GM21515 (cell line): Measurements from ENCODE around the gene CFAP97D1.

Source experiments
- ATAC-seq: cut with Tn5 transposase; IDR thresholded peaks from one replicate; pipeline ENCODE4 v1.9.1; 2021; ENCODE audit not compliant: unreplicated experiment

Gene CFAP97D1

DNA sequence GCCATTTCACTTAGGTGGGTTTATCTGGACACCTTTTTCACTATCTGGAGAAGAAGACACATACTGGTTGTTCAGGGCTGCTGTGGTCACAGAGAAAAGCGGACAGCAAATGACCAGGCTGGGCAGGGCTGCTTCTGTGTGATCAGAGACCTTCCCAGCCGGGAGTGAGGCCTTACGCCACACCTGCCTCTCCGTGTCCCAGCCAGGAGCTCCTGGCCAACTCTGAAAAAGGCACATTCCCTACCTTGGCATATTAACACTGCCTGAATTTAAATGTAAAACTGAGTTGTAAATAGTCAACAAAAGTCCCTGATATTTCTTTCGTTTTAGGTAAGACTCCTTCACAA lies 12.5 kb upstream of the CFAP97D1 start:
- no peak for ATAC-seq

DNA sequence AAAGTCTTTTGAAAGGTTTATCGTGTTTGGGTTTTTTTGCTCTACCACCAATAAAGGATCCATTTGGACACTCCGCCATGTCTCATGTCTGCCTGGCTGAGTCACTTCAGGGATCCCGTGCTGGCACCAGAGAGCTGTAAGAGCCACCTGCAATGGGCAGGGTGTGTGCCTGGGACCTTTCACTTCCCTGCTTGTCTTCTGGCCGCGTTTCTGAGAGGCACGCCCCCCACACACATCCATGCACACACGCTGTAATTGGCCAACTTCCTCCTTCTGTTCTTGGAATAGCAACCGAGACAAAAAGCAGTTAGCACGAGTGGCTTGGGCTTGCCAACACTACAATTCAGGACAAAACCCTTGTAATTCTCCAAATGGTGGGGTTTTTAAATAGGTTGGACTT lies 11.9 kb upstream of the CFAP97D1 start:
- ATAC-seq = no peak

DNA sequence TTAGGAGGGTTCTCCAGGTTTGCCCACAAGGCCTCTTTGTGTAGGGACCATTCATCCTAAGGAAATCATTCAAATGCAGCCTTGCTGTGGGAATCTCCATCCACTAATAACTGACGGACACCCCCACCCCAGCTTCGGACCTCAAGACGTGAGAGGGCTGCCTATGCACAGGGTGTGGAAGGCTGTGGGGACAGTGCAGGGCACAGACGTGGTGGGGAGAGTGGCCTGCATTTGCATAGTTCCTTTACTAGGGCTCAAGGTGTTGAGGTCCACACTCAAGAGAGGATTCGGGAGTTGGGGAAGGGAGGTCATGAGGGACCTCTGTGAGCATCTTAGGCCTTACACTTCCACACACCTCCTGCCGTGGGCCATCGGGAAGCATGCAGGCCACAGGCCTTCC lies 11.3 kb upstream of the CFAP97D1 start:
- ATAC-seq = no peak

DNA sequence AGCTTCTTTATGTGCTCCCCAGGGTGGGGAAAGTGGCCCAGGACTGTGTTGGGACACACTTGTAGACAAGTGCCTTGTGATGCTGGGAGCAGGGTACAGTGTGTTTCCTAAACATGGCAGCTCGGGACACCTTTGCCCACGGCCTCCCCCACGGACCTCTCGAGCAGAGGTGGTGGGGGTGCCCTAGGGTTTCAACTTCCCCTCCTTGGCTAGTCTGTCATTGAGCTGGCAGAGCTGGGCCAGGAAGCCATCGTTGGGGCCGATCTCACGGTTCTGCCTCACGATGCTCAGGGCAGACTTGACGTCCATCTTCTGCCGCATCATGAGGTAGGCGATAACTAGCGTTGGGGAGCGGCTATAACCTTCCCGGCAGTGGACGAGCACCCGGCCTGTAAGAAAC lies 10.8 kb upstream of the CFAP97D1 start:
- ATAC-seq = no peak

DNA sequence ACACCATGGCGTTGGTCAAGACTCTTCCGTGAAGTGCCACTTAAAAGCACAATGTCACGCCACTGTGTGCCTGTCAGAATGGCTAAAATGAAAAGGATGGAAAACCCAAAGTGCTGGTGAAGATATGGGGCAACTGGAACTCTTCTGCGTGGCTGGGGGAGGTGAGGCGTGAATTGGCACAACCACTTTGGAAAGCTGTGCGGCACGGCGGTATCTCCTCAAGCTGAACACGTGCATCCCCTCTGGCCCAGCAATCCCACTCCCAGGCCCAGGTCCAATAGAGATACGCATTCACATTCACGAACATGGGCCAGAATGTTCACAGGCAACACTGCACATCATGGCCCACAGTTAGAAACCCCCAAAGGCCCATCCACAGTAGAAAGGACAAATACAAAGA lies 10.4 kb upstream of the CFAP97D1 start:
- no peak for ATAC-seq

DNA sequence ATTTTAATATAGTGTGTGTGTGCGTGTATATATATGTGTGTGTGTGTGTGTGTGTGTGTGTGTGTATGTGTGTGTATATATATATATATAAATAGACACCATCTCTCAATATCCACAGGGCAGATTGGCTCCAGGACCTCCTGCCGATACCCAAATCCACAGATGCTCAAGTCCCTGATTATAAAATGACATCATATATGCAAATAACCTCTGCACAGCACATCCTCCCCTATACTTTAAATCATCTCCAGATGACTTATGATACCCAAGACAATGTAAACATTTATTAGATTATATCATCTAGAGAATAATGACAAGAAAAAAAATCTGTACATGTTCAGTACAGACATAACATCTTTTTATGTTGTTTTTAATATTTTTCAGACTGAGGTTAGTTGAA lies 9.3 kb upstream of the CFAP97D1 start:
- ATAC-seq = no peak

DNA sequence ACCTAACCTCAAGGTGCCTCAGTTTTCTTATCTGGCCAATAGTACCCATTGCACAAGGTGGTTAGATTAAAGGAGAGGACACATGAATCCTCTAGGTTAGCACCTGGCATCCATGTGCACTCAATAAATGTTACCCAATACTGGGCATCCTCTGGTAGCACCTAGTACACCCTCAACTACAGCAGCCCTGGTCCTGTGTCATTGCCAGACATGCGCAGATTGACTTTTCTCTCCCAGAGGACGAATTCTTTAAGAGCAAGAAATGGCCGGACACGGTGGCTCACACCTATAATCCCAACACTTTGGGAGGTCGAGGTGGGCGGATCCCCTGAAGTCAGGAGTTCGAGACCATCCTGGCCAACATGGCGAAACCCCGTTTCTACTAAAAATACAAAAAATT lies 8.8 kb upstream of the CFAP97D1 start:
- ATAC-seq = no peak

DNA sequence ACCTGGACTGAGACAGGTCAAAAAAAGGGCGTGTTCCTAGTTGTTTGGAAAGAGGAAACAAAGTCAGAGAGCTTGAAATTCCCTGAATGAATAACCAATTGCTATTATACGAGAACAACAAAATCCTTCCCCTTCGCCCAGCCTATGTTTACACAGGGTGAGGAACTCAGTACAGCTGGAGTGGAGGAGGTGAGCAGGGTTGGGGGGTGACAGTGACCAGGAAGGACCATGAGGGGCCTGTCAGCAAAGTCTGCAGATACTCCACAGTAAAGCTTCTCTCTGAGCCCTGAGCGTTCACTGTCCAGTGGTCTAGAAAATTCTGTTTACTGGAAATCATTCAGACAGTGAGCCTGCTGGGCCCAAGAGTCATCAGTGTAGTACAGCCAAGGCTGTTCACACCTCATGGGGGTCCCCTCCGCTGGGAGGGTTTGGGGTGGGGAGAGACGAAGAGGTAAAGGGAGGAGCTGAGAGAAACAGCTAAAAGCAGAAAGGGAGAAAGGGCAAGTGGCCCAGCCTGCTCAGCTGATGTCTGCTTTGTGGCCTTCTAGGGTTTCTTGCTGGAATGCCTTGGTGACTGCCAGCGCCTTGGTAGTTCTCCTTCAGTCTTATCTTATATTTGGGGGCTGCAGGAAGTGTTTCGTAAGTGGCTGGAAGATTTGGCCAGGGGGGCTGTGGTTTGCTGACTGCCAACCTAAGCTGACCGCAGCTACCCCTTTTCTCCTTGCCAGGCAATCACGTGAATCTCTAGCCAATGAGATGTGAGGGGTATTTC lies 7.2 kb upstream of the CFAP97D1 start:
- ATAC-seq = no peak

DNA sequence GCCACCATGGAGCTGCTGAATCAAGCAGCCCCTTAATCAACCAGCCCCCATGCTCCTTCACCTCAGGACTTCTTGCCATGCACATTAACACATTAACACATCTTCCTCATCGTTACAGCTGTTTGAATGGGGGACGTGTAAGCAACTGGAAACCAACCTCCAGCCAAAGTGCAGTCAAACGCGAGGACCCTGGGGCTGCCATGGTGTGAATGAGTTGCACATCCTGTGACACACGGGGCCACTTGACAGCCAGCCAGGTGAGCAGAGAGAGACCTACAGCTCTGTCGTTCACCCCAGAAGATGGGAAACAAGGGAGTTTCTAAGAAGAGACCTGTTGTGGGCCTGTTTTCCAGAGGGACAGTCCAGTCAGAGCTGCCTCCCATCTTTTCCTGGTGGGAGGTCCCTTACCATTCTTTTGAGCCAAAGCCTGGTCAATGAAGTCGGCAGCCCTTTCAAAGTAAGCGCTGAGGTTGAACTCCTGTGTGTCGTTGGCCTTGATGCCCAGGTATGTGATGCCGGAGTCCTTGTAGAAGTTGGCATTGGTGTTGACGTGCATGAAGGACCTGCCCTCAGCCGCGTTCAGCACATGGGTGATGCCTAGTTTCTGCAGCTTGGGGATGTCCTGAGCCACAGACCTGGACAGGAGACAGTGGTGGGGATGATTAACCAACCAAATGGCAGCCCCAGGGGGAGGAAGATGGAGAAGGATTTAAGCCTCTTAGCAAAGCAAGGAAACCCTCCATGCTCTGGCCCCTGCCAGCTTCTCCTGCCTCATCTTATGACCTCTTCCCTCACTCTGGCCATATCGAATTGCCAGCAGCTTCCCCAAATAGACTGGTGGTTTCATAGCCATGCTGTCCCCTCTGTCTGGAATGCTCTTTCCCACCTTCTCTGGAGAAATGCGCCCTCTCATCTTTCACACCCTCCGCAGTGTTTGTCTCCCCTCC lies 5.7 kb upstream of the CFAP97D1 start:
- no peak for ATAC-seq

DNA sequence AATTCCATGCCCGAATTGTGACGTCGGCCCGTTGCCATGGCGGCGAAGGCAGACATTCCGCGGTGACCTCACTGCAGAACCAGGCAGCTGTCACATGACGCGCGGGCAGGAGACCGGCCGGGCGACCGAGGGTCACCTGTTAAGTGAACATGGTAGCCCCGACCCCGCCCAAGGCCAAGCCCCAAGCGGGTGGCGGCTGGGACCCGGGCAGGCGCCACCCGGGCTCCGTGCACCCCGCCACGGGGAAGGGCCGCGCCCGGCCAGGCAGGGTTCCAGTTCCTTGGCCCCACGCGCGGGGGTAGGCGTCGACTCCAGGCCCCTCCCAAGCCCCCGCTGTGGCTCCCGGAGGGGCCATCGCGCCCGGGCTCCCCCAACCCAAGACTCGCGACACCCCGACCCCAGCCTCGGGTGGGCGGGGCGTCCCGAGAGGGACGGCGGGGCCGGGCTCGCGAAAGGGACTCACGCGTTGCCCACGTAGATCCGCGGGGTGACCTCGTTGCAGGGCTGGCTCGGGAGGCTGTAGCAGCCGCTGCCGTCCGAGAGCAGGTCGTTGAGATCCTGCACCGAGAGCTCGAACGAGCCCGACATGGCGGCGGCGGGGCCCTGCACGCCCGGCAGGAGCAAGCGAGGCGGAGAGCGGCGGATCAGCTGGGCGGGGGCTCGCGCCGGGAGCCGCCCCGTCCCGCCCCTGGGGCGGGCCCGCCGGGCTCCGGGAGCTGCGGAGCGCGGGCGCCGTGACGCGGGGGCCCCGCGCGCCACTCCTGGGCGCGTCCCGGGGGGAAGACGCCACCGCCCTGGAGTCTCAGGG lies 1.7 kb upstream of the CFAP97D1 start, which contains the start of gene DUSP3:
TSS of gene DUSP3 (minus strand) at position 641 of the 808 bp plus-strand sequence. CDS start at position 588, 53 bp downstream.
- peak; percentile 58 for ATAC-seq

DNA sequence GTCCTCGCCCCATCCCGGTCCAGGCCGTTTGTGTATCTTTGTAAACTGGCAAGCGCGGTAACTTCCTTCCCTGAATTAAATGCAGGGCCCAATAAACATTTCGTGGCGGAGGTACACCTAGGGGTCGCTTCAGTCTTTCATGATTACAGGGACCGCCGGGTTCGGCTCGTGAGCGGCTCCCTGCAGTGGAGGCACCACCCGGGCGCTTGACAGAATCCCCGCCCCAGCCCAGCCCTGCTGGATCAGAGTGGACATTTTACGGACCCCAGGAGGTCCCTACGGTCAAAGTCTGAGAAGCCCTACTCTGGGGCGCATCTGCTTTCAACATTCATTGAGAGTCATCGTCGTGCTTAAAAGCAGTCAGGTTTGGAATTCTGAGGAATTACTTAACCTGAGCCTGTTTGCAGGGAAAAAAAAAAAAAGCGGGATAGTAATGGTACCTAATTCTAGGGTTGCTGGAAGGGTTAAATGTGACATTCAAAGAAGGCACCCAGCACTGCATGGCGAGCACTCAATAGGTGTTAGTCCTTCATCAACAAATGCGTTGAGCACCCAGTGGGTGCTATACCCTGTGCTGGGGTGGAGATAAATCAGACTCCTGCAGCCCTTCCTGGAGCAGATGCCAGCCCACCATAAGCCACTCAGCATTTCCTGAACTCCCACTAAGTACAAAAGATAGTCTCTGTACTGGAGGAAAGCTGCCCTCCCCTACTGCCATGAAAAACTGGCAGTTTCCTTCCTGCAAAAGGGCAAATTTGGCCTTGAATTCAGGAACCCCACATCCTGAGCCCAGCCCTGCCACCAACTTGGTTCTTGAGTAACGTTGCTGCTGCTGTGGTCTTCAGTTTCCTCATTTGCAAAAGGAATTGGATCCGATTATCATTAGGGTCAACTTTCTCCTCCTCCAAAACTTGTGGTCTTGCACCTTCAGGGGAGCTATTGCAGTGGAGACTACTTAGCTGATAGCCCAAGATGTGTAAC lies 800 bp upstream of the CFAP97D1 start:
- ATAC-seq = no peak

DNA sequence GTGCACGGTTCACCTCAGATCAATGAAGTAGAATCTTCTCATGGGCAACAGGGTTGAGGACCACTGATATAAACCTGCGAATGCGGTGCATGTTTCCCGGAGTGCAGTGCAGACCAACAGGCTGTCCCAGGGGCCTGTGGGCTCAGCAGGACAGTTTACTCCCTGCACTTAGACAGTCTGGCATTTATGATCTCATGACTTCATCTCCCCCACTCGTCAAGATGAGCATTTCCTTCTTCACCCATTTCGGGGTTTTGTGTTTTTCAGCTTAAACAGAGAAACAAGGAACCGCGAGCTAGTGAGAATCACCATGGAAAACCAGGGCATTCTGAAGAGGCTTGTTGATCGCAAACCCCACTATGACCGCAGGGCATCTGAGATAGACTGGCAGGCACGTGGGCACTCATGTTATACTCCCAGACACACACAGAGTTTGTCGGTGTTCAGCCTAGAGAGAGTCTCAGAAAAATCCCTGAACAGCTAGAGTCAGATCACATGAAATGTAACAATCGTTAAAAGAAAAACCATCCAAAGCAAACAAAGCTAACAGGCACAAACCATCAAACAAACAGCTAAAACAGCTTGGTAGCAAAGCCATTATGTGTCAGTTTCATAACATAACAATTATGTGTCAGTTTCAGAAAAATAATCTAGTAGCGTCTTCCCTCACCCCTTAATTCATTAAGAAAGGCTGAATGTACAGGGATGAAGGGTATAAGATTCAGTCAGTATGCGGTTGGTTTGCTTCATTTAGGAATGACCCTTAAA lies 2.9 kb downstream of the CFAP97D1 start:
- no peak for ATAC-seq

DNA sequence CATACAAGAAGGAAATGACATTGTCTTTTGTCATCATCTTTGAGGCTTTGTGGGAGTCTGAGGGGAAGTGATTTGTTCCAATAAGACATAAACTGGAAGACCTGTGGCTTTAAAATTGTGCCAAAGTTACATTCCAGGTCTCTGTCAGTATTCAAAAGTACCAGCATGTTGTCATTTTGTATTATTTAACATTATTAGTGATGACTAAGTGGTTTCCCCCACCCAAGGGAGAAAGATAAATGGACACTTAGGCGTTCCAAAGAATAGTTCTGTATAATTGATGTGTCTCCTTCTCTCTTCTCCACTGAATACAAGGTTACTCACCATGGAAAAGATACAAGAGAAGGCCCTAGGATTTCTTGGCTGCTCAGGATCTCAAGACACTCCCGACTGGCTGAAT lies 3.8 kb downstream of the CFAP97D1 start:
- ATAC-seq = no peak

DNA sequence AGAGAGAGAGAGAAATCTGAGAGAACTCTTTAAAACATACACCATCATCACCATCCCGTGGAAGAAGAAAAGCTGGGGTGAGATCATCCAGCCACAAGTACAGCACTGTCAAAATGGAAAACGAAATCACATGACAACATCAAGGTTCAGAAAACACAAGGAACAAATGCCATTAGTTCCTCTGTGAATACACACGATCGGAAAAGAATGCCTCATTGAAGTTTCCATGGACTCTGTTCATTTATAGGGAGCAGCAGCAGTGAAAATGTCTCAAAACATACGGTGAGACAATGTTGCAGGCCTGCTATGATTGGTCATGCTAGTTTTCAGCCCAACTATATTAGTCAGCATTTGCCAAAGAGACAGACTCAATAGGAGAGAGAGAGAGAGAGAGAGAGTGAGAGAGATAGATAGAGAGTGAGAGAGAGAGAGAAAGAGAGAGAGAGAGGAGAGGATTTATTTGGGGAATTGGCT lies 4.4 kb downstream of the CFAP97D1 start:
- ATAC-seq = no peak

DNA sequence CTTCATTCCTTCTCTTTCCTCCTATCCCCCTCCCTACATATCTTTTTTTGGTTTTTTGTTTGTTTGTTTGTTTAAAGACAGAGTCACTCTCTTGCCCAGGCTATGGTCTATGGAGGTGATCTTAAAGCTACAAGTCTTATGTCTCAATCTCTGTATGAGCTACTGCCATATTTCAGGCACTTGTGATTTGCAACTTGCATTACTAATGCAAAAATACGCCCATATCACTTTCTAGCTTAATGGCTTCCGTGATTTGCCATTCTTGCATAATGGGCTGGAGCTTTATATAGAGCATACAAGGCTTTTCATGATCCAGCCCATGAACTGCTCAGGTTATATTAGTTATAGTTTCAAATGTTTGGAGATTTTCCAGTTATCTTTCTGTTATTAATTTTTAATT lies 7.5 kb downstream of the CFAP97D1 start:
- no peak for ATAC-seq

DNA sequence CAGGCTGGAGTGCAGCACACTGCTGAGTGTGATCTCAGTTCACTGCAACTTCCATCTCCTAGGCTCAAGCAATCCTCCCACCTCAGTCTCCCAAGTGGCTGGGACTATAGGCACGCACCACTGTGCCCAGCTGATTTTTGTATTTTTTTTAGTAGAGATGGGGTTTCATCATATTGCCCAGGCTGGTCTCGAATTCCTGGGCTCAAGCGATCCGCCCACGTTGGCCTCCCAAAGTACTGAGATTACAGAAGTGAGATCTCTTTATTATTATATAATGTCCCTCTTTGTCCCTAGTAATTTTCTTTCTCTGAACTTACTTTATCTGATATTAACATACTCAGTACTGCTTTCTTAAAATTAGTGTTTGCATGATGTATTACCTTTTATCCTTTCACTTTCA lies 8.3 kb downstream of the CFAP97D1 start:
- no peak for ATAC-seq

DNA sequence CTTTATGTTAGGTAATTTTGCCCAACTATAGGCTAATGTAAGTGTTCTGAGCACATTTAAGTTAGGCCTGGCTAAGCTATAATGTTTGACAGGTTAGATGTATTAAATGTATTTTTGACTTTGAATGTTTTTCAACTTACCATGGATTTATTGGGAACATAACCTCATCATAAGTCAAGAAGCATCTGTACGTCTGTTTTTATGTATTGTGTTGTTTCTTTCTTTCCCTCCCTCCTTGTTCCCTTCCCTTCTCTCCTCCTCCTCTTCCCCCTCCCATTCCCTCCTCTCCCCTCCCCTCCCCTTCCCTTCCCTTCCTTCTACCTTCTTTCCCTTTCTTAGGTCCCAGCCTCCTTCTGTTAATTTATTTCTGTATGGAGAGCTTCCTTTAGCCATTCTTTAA lies 9.2 kb downstream of the CFAP97D1 start:
- no peak for ATAC-seq

DNA sequence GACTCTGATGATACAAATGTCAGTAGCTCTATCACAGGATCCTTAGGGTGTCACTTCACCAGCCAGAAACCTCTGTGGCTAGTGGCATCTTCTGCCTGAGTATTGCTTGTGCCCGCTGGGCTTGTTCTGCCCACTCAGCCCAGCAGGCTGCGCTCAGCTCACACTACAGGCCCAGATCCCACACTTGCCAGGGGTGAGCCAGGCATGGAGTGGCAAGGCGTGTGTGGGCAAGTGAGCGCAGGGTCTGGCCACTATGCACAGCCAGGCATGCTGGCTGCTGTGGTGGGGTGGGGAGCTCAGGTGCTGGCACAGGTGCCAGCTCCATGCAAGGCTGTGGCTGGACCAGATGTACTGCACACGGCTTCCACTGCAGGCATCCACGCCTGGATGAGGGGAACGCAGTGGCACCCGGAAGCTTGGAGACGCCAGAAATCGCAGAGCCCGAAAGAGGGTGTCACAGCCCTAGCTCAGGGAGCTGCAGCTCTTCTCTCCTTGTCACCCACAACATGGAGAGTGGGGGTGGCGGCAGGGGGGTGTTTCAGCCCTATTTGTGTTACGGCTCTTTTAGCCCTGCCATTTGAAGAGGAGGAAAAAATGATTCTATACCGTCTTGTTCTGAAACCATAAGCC lies 10.2 kb downstream of the CFAP97D1 start:
- ATAC-seq = no peak

DNA sequence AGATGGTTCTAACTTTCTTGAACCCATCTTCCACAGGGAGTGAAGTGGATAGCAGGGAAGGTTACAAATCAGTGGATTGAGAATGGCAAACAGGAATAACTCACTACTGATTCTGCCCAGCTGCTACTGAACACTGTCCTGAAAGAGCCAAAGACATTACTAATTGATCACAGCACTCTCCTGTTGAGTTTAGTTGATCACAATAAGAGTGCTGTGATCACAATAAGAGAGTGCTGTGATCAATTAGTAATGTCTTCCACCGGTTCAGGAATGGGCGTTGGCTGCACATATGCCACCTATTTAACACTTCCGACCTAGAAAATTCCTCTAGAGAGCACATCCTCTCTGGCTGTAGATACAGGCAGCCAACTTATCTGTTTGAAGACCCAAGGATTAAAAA lies 11.4 kb downstream of the CFAP97D1 start:
- no peak for ATAC-seq
